K562 (cell line): ENCODE results near the gene COL25A1. TPM values are rescaled to one million over a fixed set of nuclear protein-coding genes. Genes with fewer than 3 reads are reported as not detected.

ENCODE experiments used
- ATAC-seq: fragments of 200-7000 bp; cut with Tn5 transposase; 3 replicates; pipeline ENCODE4 v1.9.1; 2020; ENCODE audit warnings: moderate library complexity
- BruUV-seq: library from RNA; stranded (reverse); fragments of 400-500 nt; replicated peaks from 2 replicates; lab custom pipeline; 2021; lab: Mats Ljungman, UMichigan
- CTCF ChIA-PET: fragments of 300-600 bp; formaldehyde crosslinking; extraction: SDS; loops from one replicate; lab custom pipeline; 2021; ENCODE audit warnings: low intra/inter-chr PET ratio; lab: Yijun Ruan, JAX
- POLR2A ChIA-PET: fragments of 300-600, 350-650 bp; sonication (Branson Sonifier 250); formaldehyde crosslinking; extraction: SDS; loops from one replicate; lab custom pipeline; 2021; ENCODE audit warnings: antibody characterized with exemption, inconsistent platforms; lab: Yijun Ruan, JAX
- DNase-seq, 4 experiments: peaks; one replicate each; pipeline versions ENCODE4 v3.0.0 to v3.0.0-alpha.2; 2011 to 2018; ENCODE audit warnings: low spot score in 3 of 4, mixed read lengths in 3 of 4; ENCODE audit errors: extremely low read depth in 1 of 4
- FAIRE-seq: peaks from 2 replicates; lab custom pipeline; 2011; peaks lifted over from hg19 to GRCh38; lab: Jason Lieb, UNC
- H2AFZ ChIP-seq: 2 replicates; pipeline ENCODE4 v1.6.0; 2011; ENCODE audit warnings: low read depth, low read length, control low read depth, inconsistent platforms
- H3K27ac ChIP-seq: fragments of 200-600 bp; 3 replicates; pipeline ENCODE4 v1.8.0; 2011; ENCODE audit warnings: low read depth, mild to moderate bottlenecking, control low read depth, inconsistent platforms, low read length, moderate library complexity, mixed read lengths; ENCODE audit errors: extremely low read depth
- H3K27me3 ChIP-seq, 2 experiments: fragments of 300-600 bp in 1 of 2; 2 replicates in 1 of 2; 3 replicates in 1 of 2; pipeline versions ENCODE4 v1.6.0 to v1.8.0; 2011; ENCODE audit warnings: inconsistent platforms in 2 of 2, low read length in 2 of 2, mild to moderate bottlenecking in 1 of 2, mixed read lengths in 1 of 2, moderate library complexity in 1 of 2; ENCODE audit not compliant: control insufficient read depth in 2 of 2, insufficient read depth in 2 of 2
- H3K36me3 ChIP-seq: fragments of 300-600 bp; 3 replicates; pipeline ENCODE4 v1.8.0; 2011; ENCODE audit warnings: mild to moderate bottlenecking, low read length, inconsistent platforms; ENCODE audit not compliant: control insufficient read depth, insufficient read depth
- H3K4me1 ChIP-seq, 2 experiments: fragments of 200-600 bp in 1 of 2; replicated peaks in 1 of 2; 2 replicates in 1 of 2; 3 replicates in 1 of 2; pipeline versions ENCODE4 v1.5.1 to v1.8.0; 2011; ENCODE audit warnings: inconsistent platforms in 2 of 2, low read length in 2 of 2, mild to moderate bottlenecking in 1 of 2, mixed read lengths in 1 of 2, moderate library complexity in 1 of 2; ENCODE audit not compliant: control insufficient read depth in 2 of 2, insufficient read depth in 2 of 2
- H3K4me2 ChIP-seq: 2 replicates; pipeline ENCODE4 v1.6.1; 2011; ENCODE audit warnings: low read length, control low read depth, inconsistent platforms, mixed read lengths; ENCODE audit not compliant: insufficient read depth
- H3K4me3 ChIP-seq: fragments of 200-600 bp; sonication (generic), shearing (Covaris generic); 2 replicates; pipeline ENCODE4 v1.5.1; 2016; ENCODE audit warnings: control low read depth, inconsistent platforms
- H3K79me2 ChIP-seq: fragments of 200-600 bp; 3 replicates; pipeline ENCODE4 v1.8.0; 2011; ENCODE audit warnings: low read length, inconsistent platforms; ENCODE audit not compliant: control insufficient read depth, insufficient read depth
- H3K9ac ChIP-seq, 2 experiments: 2 replicates each; pipeline versions ENCODE4 v1.6.0 to v1.6.1; 2011; ENCODE audit warnings: low read depth in 2 of 2, low read length in 2 of 2, control low read depth in 1 of 2, inconsistent platforms in 1 of 2, mild to moderate bottlenecking in 1 of 2, mixed read lengths in 1 of 2; ENCODE audit not compliant: insufficient read depth in 1 of 2
- H3K9me1 ChIP-seq: one replicate; pipeline ENCODE4 v1.6.0; 2011; ENCODE audit warnings: inconsistent platforms, mild to moderate bottlenecking, low read length, moderate library complexity; ENCODE audit not compliant: control insufficient read depth, insufficient read depth
- H3K9me3 ChIP-seq: replicated peaks from 2 replicates; pipeline ENCODE4 v1.5.1; 2011; ENCODE audit warnings: low read depth, low read length, inconsistent platforms; ENCODE audit not compliant: control insufficient read depth, insufficient read depth
- H4K20me1 ChIP-seq: replicated peaks from 2 replicates; pipeline ENCODE4 v1.6.1; 2011; ENCODE audit warnings: low read length, inconsistent platforms, mixed read lengths; ENCODE audit not compliant: control insufficient read depth, insufficient read depth
- ATF7 ChIP-seq: fragments of 450-650 bp; IDR thresholded peaks from 2 replicates; pipeline ENCODE4 v1.7.1; 2014; ENCODE audit warnings: mild to moderate bottlenecking, moderate library complexity
- BRCA1 ChIP-seq, 2 experiments: fragments of 450-650 bp in 1 of 2; sonication (generic) in 1 of 2; formaldehyde crosslinking in 1 of 2; IDR thresholded peaks; 2 replicates each; pipeline versions ENCODE4 v1.5.0 to v1.6.1; 2017 to 2020; ENCODE audit warnings: mild to moderate bottlenecking in 1 of 2, missing genetic modification reagents in 1 of 2
- CHCHD3 ChIP-seq: fragments of 250-450 bp; sonication (Bioruptor Pico); IDR thresholded peaks from 2 replicates; pipeline ENCODE4 v2.1.2; 2022; ENCODE audit warnings: mild to moderate bottlenecking
- DDX20 ChIP-seq: fragments of 450-650 bp; IDR thresholded peaks from 2 replicates; pipeline ENCODE4 v1.6.1; 2016; ENCODE audit warnings: missing genetic modification characterization, low read depth, mild to moderate bottlenecking, missing compliant biosample characterization, moderate library complexity
- KAT7 ChIP-seq: sonication (generic); formaldehyde crosslinking; IDR thresholded peaks from 2 replicates; pipeline ENCODE4 v1.8.0; 2022; ENCODE audit warnings: missing genetic modification reagents, mild to moderate bottlenecking, borderline replicate concordance
- MCM5 ChIP-seq: fragments of 450-650 bp; IDR thresholded peaks from 2 replicates; pipeline ENCODE4 v1.6.1; 2016; ENCODE audit warnings: low read depth
- MTA1 ChIP-seq: fragments of 450-650 bp; IDR thresholded peaks from 2 replicates; pipeline ENCODE4 v1.6.1; 2017; ENCODE audit warnings: borderline replicate concordance
- PHF20 ChIP-seq: fragments of 450-650 bp; IDR thresholded peaks from 2 replicates; pipeline ENCODE4 v1.6.1; 2018; ENCODE audit not compliant: partially characterized antibody
- PHF8 ChIP-seq: fragments of 200-600 bp; sonication (generic); IDR thresholded peaks from 2 replicates; pipeline ENCODE4 v1.6.1; 2012; ENCODE audit warnings: mixed run types, mild to moderate bottlenecking, inconsistent platforms, low read length, moderate library complexity, borderline replicate concordance
- PYGO2 ChIP-seq: fragments of 450-650 bp; IDR thresholded peaks from 2 replicates; pipeline ENCODE4 v1.6.1; 2016; ENCODE audit warnings: mild to moderate bottlenecking, missing genetic modification characterization, moderate library complexity, missing compliant biosample characterization
- RBM17 ChIP-seq: fragments of 200-400 bp; formaldehyde crosslinking; IDR thresholded peaks from 2 replicates; pipeline ENCODE4 v1.6.1; 2017; ENCODE audit warnings: low read depth, mild to moderate bottlenecking, low read length, borderline replicate concordance
- STAG1 ChIP-seq: sonication (generic); formaldehyde crosslinking; IDR thresholded peaks from 2 replicates; pipeline ENCODE4 v1.5.0; 2020; ENCODE audit warnings: missing genetic modification reagents, borderline replicate concordance
- ZNF134 ChIP-seq: fragments of 250-450 bp; sonication (Bioruptor Pico); conservative IDR thresholded peaks from 2 replicates; pipeline ENCODE4 v1.4.0; 2020
- ZNF436 ChIP-seq: fragments of 250-450, 450-650 bp; sonication (Bioruptor Pico); formaldehyde crosslinking; IDR thresholded peaks from 2 replicates; pipeline ENCODE4 v1.7.0; 2020; ENCODE audit warnings: mild to moderate bottlenecking
- ZZZ3 ChIP-seq: fragments of 450-650 bp; IDR thresholded peaks from 2 replicates; pipeline ENCODE4 v1.6.1; 2016; ENCODE audit warnings: antibody characterized with exemption, mild to moderate bottlenecking, moderate library complexity
- WGBS: fragments of 100-300 bp; shearing (Covaris generic); methylation state at CpG from one replicate; pipeline ENCODE4 v1.1.6; 2016; ENCODE audit warnings: low coverage, mixed read lengths; ENCODE audit not compliant: insufficient coverage; ENCODE audit errors: missing lambda C conversion rate; 5-methylcytosine and 5-hydroxymethylcytosine counted together
- in situ Hi-C: fragments of 300-500 bp; cut with MboI; formaldehyde crosslinking; loops from 4 replicates; pipeline ENCODE4 v1.15.0; 2018; ENCODE audit warnings: inconsistent platforms, mixed read lengths
- intact Hi-C: fragments of 100-400 bp; cut with micrococcal nuclease; formaldehyde crosslinking; loops from 2 replicates; pipeline ENCODE4 v1.14.2; 2022
- polyA plus RNA-seq, 8 experiments: library from polyadenylated mRNA; depleted of rRNA in 4 of 8; stranded (reverse) in 5 of 8; unstranded in 3 of 8; fragments of >200 nt; fragmentation: Nextera tagmentation in 2 of 8; fragmentation: Illumina TruSeq in 1 of 8; extraction: Ambion mirVana in 2 of 8; extraction: Trizol in 1 of 8; gene quantifications; 2 replicates each; pipeline versions ENCODE4 v1.2.1 to v1.2.3, GENCODE V29; 2011 to 2014; ENCODE audit warnings: inconsistent platforms in 1 of 8, missing spikeins in 1 of 8
- total RNA-seq, 7 experiments: library from RNA; depleted of rRNA in 6 of 7; stranded (reverse); fragments of >200 nt in 6 of 7; fragmentation: Illumina TruSeq in 2 of 7; extraction: Trizol in 2 of 7; gene quantifications; 2 replicates each; pipeline versions ENCODE4 v1.2.1 to v1.2.3, GENCODE V29; 2011 to 2021; ENCODE audit warnings: low replicate concordance in 1 of 7

Gene COL25A1
- total and polyA plus RNA-seq, 9 of the 15 experiments (the other 6 are each of a cell fraction or from before 2014, with no cell fraction given): 0.03 to 0.62 (median 0.27) TPM

DNA sequence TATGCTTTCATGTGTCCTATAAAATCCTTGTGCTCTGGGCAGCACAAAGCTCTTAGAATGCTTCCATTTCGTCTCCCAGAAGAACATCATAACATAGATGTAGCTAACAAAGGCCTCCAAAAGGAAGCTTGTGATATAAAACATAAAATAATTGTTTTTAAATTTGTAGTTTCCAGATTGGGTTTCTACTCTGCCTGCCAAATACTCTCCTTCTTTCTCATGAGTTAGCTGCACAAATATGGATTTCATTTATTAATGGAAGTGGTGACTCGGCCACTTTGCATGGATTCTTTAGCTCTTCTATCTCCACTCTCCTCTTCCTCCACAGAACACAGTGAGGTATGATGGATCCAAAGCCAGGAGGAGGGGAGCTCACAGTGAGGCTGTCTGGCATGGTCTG, 265.4 kb downstream of the COL25A1 start:
- WGBS: 14% methylated on average over 2 of the region's 2 CpGs
- FAIRE-seq (no peak), DNase-seq (no peak), ATAC-seq (no peak)
- Histone ChIP-seq H3K36me3 (no peaks in the 10 kb centered on the region), H3K27ac (no peak overlapping the region), H2AFZ (peak overlapping the region; percentile 46; the same call in 1 of the 2 replicates), H3K9ac (0 out of 4 replicates have a peak overlapping the region, but pooled peaks of 1 of the 2 experiments have one; percentile 7), H3K4me1 (no peaks in the 10 kb centered on the region), H3K4me3 (no peak overlapping the region), H3K9me3 (no peaks in the 10 kb centered on the region), H3K79me2 (no peaks in the 10 kb centered on the region), H4K20me1 (no peaks in the 10 kb centered on the region), H3K27me3 (no peaks in the 10 kb centered on the region), H3K4me2 (no peak overlapping the region), H3K9me1 (no peaks in the 10 kb centered on the region)
- ChIA-PET CTCF (no interaction called here), POLR2A (interaction anchor here (1.3 to 1.7 kb wide), 2 partner anchors 9 to 11 kb away, joined by 4 to 5 read pairs; no protein-coding TSS in a partner anchor)
- in situ Hi-C loops: no loop called here
- no TSS peak for BruUV-seq
- no peak for TF ChIP-seq BRCA1 (IDR thresholded peaks at IDR 0.05)
- no peak for TF ChIP-seq BRCA1 (CRISPR knock-in tag; IDR thresholded peaks at IDR 0.05)
- no peak for TF ChIP-seq RBM17
- TF ChIP-seq PHF20: no peak
- no peak for TF ChIP-seq MCM5
- TF ChIP-seq ATF7: no peak
- no peak for TF ChIP-seq ZNF436 (CRISPR knock-in tag)
- no peak for TF ChIP-seq STAG1 (CRISPR knock-in tag)
- no peak for TF ChIP-seq KAT7 (CRISPR knock-in tag)
- TF ChIP-seq MTA1: no peak
- no peak for TF ChIP-seq DDX20 (tag)
- no peak for TF ChIP-seq CHCHD3
- no peak for TF ChIP-seq PYGO2 (tag)
- TF ChIP-seq PHF8: no peak
- TF ChIP-seq ZZZ3: no peak
- TF ChIP-seq ZNF134 (CRISPR knock-in tag): no peak
- intact Hi-C loops: no loop called here
